ENCODE measurements around the gene CDCA3.

GRCh38 chr12:6849976-6850560, 1.0 kb downstream of the CDCA3 start:
- TF ChIP-seq CTCF (IDR thresholded peaks at IDR 0.05) (no peak), EZH2 (IDR thresholded peaks at IDR 0.05; ENCODE audit: borderline replicate concordance, insufficient read depth, low read depth, low read length, poor library complexity, severe bottlenecking) (no peak)

All from B cell (primary cell).